ENCODE measurements around the gene MYH8. TPM values are rescaled to one million over a fixed set of nuclear protein-coding genes. Genes with fewer than 3 reads are reported as not detected.
A peak's percentile ranks its signal among the peaks of the same experiment; 100 is the strongest.

MYH8 gene
- total RNA-seq, 1 experiment from 2014 or later, result not detected

DNA sequence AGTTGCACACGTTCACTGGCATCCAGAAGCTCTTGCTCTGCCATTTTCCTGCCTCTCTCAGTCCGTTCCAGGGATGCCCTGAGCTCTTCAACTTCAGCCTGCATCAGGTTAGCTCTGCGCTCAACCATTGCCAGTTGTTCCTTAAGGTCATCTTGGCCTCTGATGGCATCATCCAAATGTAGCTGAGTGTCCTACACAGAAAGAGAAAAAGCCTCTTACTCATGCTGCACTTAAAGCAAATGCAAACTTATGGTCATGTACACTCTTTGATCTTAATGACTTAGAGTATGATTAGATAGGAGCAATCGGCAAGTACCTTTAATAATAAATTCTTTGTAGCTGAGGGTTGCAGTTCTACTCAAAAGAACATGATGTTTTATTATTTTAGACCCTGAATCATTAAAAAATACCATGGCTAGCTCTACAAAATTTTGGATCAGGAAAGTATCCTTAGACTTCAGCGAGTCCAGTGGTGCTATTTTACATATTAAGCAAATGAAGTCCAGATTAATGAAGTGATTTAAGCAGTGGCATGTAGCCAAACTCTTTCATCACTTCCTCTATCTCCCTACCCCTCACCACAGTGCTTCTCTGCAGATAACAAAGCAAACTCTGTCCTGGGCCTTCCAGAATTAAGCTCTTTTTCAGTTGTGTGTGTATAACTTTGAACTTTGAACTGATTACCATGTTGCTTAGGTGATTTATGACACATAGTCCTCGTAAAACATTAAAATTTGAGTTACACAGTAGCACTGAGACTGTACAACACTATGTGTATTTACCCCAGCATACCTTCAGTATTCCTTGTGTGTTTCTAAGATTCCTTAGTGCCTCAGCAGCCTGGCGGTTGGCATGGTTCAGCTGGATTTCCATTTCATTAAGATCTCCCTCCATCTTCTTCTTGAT lies 25.5 kb upstream of the MYH8 start:
- no peak overlapping the region for H3K4me3 Mint-ChIP-seq
- peaks cover 9% of the 10 kb centered on the region for H3K9me3 Mint-ChIP-seq
- ChIA-PET CTCF (interaction anchor here (1.0 to 2.5 kb wide), 6 partner anchors 49 to 220 kb away, joined by 3 to 9 read pairs (median 4); no protein-coding TSS in a partner anchor), POLR2A (interaction anchor here (0.9 kb wide), 1 partner anchor 49 kb away, joined by 3 read pairs; no protein-coding TSS in a partner anchor)
- DNase-seq (ENCODE audit: low spot score) (no peak), ATAC-seq (no peak)
- H3K36me3 Mint-ChIP-seq, result no peaks in the 10 kb centered on the region
- H3K27me3 Mint-ChIP-seq (ENCODE audit: low read depth), result no peaks in the 10 kb centered on the region
- H3K4me1 Mint-ChIP-seq, result no peaks in the 10 kb centered on the region
- H3K27ac Mint-ChIP-seq, result no peak overlapping the region
- TF ChIP-seq GABPB1 (CRISPR knock-in tag; IDR thresholded peaks at IDR 0.05), result peak; percentile 75
- TF ChIP-seq, protein P1, sequence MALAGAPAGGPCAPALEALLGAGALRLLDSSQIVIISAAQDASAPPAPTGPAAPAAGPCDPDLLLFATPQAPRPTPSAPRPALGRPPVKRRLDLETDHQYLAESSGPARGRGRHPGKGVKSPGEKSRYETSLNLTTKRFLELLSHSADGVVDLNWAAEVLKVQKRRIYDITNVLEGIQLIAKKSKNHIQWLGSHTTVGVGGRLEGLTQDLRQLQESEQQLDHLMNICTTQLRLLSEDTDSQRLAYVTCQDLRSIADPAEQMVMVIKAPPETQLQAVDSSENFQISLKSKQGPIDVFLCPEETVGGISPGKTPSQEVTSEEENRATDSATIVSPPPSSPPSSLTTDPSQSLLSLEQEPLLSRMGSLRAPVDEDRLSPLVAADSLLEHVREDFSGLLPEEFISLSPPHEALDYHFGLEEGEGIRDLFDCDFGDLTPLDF (CRISPR knock-in tag; IDR thresholded peaks at IDR 0.05), result no peak
- TF ChIP-seq SOX15 (CRISPR knock-in tag; IDR thresholded peaks at IDR 0.05), result no peak

DNA sequence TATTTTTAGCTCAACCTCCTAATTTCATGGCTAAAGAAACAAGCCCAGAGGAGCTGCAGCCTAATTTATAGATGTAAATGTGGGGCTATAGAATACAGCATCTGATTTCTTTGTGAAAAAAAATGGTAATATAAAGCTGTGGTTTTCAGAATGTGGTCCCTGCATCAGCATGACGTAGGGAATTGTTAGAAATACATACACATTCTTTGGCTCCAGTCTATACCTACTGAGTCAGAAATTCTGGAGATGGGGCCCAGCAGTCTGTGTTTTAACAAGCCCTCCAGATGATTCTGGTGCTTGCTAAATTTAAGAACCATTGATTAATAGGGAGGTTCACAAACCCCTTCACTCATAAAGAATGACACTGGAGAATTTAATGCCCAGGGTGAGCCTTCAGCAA lies 18.1 kb upstream of the MYH8 start:
- H3K4me1 Mint-ChIP-seq, result no peaks in the 10 kb centered on the region
- no peaks in the 10 kb centered on the region; the same call in 1 of the 2 replicates for H3K36me3 Mint-ChIP-seq
- CTCF ChIA-PET, result no interaction called here
- peaks cover 6% of the 10 kb centered on the region for H3K9me3 Mint-ChIP-seq
- no peak for ATAC-seq
- H3K27ac Mint-ChIP-seq, result no peak overlapping the region
- POLR2A ChIA-PET, result no interaction called here
- H3K27me3 Mint-ChIP-seq (ENCODE audit: low read depth), result no peaks in the 10 kb centered on the region; the same call in 1 of the 2 replicates
- no peak for DNase-seq (ENCODE audit: low spot score)
- no peak overlapping the region for H3K4me3 Mint-ChIP-seq
- TF ChIP-seq CREM (CRISPR knock-in tag; IDR thresholded peaks at IDR 0.05) (no peak), ATF1 (CRISPR knock-in tag; IDR thresholded peaks at IDR 0.05) (no peak), CTCF (IDR thresholded peaks at IDR 0.05) (no peak), OVOL2 (CRISPR knock-in tag; IDR thresholded peaks at IDR 0.05; ENCODE audit: borderline replicate concordance) (no peak), NR3C1 (CRISPR knock-in tag; conservative IDR thresholded peaks at IDR 0.05; ENCODE audit: low read depth) (no peak), NR1H2 (CRISPR knock-in tag; IDR thresholded peaks at IDR 0.05) (no peak), MLX (CRISPR knock-in tag; IDR thresholded peaks at IDR 0.05) (no peak), PREB (CRISPR knock-in tag; IDR thresholded peaks at IDR 0.05; ENCODE audit: borderline replicate concordance) (no peak), ZBTB21 (CRISPR knock-in tag; IDR thresholded peaks at IDR 0.05; ENCODE audit: borderline replicate concordance) (no peak), JAZF1 (CRISPR knock-in tag; IDR thresholded peaks at IDR 0.05) (no peak), CREB1 (CRISPR knock-in tag; IDR thresholded peaks at IDR 0.05) (no peak), ZNF138 (CRISPR knock-in tag; conservative IDR thresholded peaks at IDR 0.05) (no peak), USF1 (CRISPR knock-in tag; IDR thresholded peaks at IDR 0.05) (no peak), ZNF219 (CRISPR knock-in tag; IDR thresholded peaks at IDR 0.05; ENCODE audit: borderline replicate concordance) (no peak), CDX4 (CRISPR knock-in tag; IDR thresholded peaks at IDR 0.05; ENCODE audit: borderline replicate concordance) (no peak), ZNF671 (CRISPR knock-in tag; IDR thresholded peaks at IDR 0.05) (no peak), ETV6 (CRISPR knock-in tag; IDR thresholded peaks at IDR 0.05) (no peak)
- TF ChIP-seq, protein P1 (CRISPR knock-in tag; IDR thresholded peaks at IDR 0.05), result no peak
- TF ChIP-seq, protein P2, sequence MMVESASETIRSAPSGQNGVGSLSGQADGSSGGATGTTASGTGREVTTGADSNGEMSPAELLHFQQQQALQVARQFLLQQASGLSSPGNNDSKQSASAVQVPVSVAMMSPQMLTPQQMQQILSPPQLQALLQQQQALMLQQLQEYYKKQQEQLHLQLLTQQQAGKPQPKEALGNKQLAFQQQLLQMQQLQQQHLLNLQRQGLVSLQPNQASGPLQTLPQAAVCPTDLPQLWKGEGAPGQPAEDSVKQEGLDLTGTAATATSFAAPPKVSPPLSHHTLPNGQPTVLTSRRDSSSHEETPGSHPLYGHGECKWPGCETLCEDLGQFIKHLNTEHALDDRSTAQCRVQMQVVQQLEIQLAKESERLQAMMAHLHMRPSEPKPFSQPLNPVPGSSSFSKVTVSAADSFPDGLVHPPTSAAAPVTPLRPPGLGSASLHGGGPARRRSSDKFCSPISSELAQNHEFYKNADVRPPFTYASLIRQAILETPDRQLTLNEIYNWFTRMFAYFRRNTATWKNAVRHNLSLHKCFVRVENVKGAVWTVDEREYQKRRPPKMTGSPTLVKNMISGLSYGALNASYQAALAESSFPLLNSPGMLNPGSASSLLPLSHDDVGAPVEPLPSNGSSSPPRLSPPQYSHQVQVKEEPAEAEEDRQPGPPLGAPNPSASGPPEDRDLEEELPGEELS (CRISPR knock-in tag; IDR thresholded peaks at IDR 0.05), result no peak

All from WTC11 (cell line).